ENCODE data around the gene AFF2.

AFF2 gene

DNA sequence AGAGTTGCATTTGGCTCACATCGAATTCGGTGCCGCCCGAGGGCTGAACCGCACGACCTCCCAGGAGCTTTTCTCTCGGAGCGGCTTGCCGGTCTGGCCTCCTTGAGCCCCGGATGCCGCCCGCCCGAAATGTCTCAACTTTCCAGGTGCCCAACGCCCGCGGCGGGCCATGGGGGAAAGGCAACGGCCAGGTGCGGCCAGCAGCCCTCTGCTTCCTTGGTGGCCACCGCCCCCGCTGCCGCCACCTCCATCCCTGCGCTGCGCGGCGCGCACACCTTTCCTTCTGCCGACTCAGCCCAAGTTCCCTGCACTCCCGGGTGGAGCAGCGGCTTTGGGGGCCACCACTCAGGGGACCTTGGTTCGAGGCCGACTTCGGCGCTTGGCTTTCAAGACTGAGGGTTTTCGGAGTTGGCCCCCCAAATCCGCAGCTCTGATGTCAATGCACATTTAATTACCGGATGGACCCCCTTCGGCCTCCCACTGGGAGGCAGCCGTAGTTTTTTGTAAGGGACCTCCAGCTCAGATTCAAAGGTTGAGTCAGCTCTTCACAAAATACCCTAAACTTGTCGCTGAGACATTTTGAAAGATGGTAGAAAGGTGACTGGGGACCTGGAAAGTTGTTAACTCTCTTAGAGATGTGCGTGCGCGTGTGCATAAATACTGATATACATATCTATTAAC, 1.1 kb downstream of the AFF2 start:
- H3K36me3 ChIP-seq (ENCODE audit: control insufficient read depth in 2 of 2, insufficient read depth in 2 of 2, low read length in 2 of 2), result no peaks in the 10 kb centered on the region
- peaks cover 7% of the 10 kb centered on the region for H3K4me1 ChIP-seq (ENCODE audit: control insufficient read depth, insufficient read depth, low read length)
- no peaks in the 10 kb centered on the region for H3K9me3 ChIP-seq (ENCODE audit: control insufficient read depth in 2 of 2, low read length in 2 of 2)
- H3K9ac ChIP-seq (ENCODE audit: low read length in 2 of 2), result no peak overlapping the region
- no peak overlapping the region for H3K27ac ChIP-seq (ENCODE audit: low read length)
- H3K27me3 ChIP-seq (ENCODE audit: control insufficient read depth in 1 of 2, insufficient read depth in 2 of 2, low read length in 2 of 2), result peaks cover 19 to 35% of the 10 kb centered on the region in 2 donors
- peak overlapping the region in 1 of 2 donors; percentile 60 for H3K4me3 ChIP-seq (ENCODE audit: low read length in 2 of 2)

DNA sequence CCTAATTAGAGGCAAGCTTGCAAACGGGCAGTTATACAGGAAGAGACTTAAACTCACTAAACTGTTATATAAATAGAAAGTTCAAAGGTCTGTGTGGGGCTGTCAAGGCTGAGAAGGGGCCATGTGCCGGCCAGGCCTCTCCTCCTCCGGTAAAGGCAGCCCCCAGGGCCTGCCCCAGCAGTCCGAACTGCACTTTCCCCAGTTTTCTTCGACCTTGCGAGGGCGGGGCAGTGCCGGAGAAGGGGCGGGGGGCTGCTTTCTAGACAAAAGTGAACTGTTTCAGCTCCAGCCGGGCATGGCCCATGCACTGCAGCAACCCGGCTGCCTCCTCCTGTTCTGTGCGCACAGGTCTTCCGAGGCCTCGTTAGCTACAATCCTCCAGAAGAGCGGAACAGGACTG, 4.1 kb downstream of the AFF2 start:
- Histone ChIP-seq H3K4me3 (ENCODE audit: low read length in 2 of 2) (no peak overlapping the region), H3K9ac (ENCODE audit: low read length in 2 of 2) (no peak overlapping the region), H3K4me1 (ENCODE audit: control insufficient read depth, insufficient read depth, low read length) (peaks cover 7% of the 10 kb centered on the region), H3K36me3 (ENCODE audit: control insufficient read depth in 2 of 2, insufficient read depth in 2 of 2, low read length in 2 of 2) (no peaks in the 10 kb centered on the region), H3K27me3 (ENCODE audit: control insufficient read depth in 1 of 2, insufficient read depth in 2 of 2, low read length in 2 of 2) (peaks cover 16 to 35% of the 10 kb centered on the region in 2 donors), H3K27ac (ENCODE audit: low read length) (no peak overlapping the region), H3K9me3 (ENCODE audit: control insufficient read depth in 2 of 2, low read length in 2 of 2) (no peaks in the 10 kb centered on the region)

- no peaks in the 10 kb centered on the region for H3K36me3 ChIP-seq (ENCODE audit: control insufficient read depth in 2 of 2, insufficient read depth in 2 of 2, low read length in 2 of 2)
- no peak overlapping the region for H3K4me3 ChIP-seq (ENCODE audit: low read length in 2 of 2)
- no peaks in the 10 kb centered on the region for H3K4me1 ChIP-seq (ENCODE audit: control insufficient read depth, insufficient read depth, low read length)
- no peak overlapping the region for H3K9ac ChIP-seq (ENCODE audit: low read length in 2 of 2)
- no peak overlapping the region for H3K27ac ChIP-seq (ENCODE audit: low read length)
- no peaks in the 10 kb centered on the region for H3K9me3 ChIP-seq (ENCODE audit: control insufficient read depth in 2 of 2, low read length in 2 of 2)
- peaks cover 8 to 16% of the 10 kb centered on the region in 2 donors for H3K27me3 ChIP-seq (ENCODE audit: control insufficient read depth in 1 of 2, insufficient read depth in 2 of 2, low read length in 2 of 2)
Measured at GRCh38 chrX:148507418-148507817, 7.0 kb downstream of the AFF2 start.

GRCh38 chrX:148512453-148512852, 12.0 kb downstream of the AFF2 start:
- Histone ChIP-seq H3K27me3 (ENCODE audit: control insufficient read depth in 1 of 2, insufficient read depth in 2 of 2, low read length in 2 of 2) (no peaks in the 10 kb centered on the region), H3K9me3 (ENCODE audit: control insufficient read depth in 2 of 2, low read length in 2 of 2) (no peaks in the 10 kb centered on the region), H3K27ac (ENCODE audit: low read length) (no peak overlapping the region), H3K9ac (ENCODE audit: low read length in 2 of 2) (no peak overlapping the region), H3K4me3 (ENCODE audit: low read length in 2 of 2) (no peak overlapping the region), H3K4me1 (ENCODE audit: control insufficient read depth, insufficient read depth, low read length) (no peaks in the 10 kb centered on the region), H3K36me3 (ENCODE audit: control insufficient read depth in 2 of 2, insufficient read depth in 2 of 2, low read length in 2 of 2) (no peaks in the 10 kb centered on the region)

- Histone ChIP-seq H3K4me3 (ENCODE audit: low read length in 2 of 2) (no peak overlapping the region), H3K4me1 (ENCODE audit: control insufficient read depth, insufficient read depth, low read length) (no peaks in the 10 kb centered on the region), H3K9me3 (ENCODE audit: control insufficient read depth in 2 of 2, low read length in 2 of 2) (no peaks in the 10 kb centered on the region), H3K27ac (ENCODE audit: low read length) (no peak overlapping the region), H3K9ac (ENCODE audit: low read length in 2 of 2) (no peak overlapping the region), H3K36me3 (ENCODE audit: control insufficient read depth in 2 of 2, insufficient read depth in 2 of 2, low read length in 2 of 2) (no peaks in the 10 kb centered on the region), H3K27me3 (ENCODE audit: control insufficient read depth in 1 of 2, insufficient read depth in 2 of 2, low read length in 2 of 2) (no peaks in the 10 kb centered on the region)
Measured at GRCh38 chrX:148513661-148514060, 13.2 kb downstream of the AFF2 start.

DNA sequence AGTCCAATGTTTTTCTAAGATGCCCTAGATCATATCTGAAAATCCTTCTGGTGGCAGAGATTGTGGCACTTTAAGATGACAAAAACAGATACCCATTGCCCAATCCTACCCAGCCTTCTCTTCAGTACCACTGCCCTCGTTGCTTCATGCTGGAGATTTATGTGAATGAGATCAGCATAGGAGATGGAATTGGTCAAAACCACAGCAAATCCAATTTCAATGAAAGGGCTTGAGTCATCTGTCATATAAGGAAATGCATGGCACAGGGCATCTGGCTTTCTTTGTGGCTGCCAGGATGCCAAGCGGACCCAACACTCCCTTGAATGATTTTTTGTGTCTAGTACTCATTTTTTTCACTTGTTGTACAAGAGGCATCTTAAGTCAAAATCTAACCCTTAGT, 16.8 kb downstream of the AFF2 start:
- Histone ChIP-seq H3K4me3 (ENCODE audit: low read length in 2 of 2) (no peak overlapping the region), H3K9ac (ENCODE audit: low read length in 2 of 2) (no peak overlapping the region), H3K9me3 (ENCODE audit: control insufficient read depth in 2 of 2, low read length in 2 of 2) (no peaks in the 10 kb centered on the region), H3K27me3 (ENCODE audit: control insufficient read depth in 1 of 2, insufficient read depth in 2 of 2, low read length in 2 of 2) (no peaks in the 10 kb centered on the region), H3K27ac (ENCODE audit: low read length) (no peak overlapping the region), H3K36me3 (ENCODE audit: control insufficient read depth in 2 of 2, insufficient read depth in 2 of 2, low read length in 2 of 2) (no peaks in the 10 kb centered on the region), H3K4me1 (ENCODE audit: control insufficient read depth, insufficient read depth, low read length) (no peaks in the 10 kb centered on the region)

DNA sequence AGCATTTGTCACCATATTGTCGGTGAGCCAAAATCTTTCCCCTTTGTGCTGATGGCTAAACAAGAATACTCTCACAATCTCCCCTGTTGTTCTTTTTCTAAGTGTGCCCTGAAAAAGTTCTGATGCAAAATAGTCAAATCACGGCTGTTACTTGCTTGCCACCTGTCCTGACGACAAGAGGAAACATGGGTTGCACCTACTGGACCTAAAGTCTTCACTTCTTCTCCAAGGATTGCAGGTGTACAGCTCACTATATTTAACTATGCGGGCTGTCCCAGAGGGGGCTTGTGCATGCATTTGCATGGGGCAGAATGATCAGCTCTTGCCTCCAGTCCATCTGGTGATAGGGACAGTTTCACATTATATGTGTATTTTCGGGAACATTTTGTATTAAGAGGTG, 21.6 kb downstream of the AFF2 start:
- Histone ChIP-seq H3K36me3 (ENCODE audit: control insufficient read depth in 2 of 2, insufficient read depth in 2 of 2, low read length in 2 of 2) (no peaks in the 10 kb centered on the region), H3K9me3 (ENCODE audit: control insufficient read depth in 2 of 2, low read length in 2 of 2) (no peaks in the 10 kb centered on the region), H3K27me3 (ENCODE audit: control insufficient read depth in 1 of 2, insufficient read depth in 2 of 2, low read length in 2 of 2) (peaks cover 0 to 6% of the 10 kb centered on the region in 2 donors), H3K4me1 (ENCODE audit: control insufficient read depth, insufficient read depth, low read length) (no peaks in the 10 kb centered on the region), H3K27ac (ENCODE audit: low read length) (no peak overlapping the region), H3K9ac (ENCODE audit: low read length in 2 of 2) (no peak overlapping the region), H3K4me3 (ENCODE audit: low read length in 2 of 2) (no peak overlapping the region)

DNA sequence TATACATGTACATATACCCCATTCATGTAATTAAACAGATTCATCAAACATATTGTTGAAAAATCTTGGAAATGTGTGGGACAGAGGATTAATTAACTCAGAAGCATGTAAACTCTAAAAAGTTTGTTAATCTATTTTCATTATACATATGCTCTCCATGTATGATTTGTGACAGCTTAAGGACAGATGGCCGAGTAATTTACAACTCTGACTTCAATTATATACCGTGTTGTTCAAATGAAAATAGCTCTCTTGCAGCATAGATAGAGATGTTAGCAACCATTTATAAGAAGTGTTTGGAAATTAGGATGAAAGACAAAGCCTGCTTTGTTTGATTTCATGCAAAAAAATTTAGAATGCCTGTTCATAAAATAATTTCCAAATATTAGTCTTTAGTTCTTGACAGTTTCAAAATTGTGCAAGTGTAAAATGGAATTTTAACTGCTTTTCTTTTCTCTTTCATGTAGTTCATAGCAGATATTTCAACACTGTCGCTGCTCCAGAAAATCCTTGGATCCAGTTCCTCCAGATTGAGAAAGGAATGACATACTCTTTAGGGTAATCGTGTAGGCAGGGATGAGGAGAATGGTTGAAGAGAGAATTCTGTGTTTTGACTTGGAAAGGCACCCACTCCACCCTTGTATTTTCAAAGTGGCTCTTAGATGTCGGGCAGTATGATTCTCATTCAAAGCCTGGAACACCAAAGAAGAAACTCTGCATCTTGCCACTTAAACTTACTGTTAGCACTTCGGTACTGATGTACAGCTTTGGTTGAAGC, 23.1 kb downstream of the AFF2 start:
- Histone ChIP-seq H3K27me3 (ENCODE audit: control insufficient read depth in 1 of 2, insufficient read depth in 2 of 2, low read length in 2 of 2) (peaks cover 0 to 6% of the 10 kb centered on the region in 2 donors), H3K4me1 (ENCODE audit: control insufficient read depth, insufficient read depth, low read length) (no peaks in the 10 kb centered on the region), H3K27ac (ENCODE audit: low read length) (no peak overlapping the region), H3K36me3 (ENCODE audit: control insufficient read depth in 2 of 2, insufficient read depth in 2 of 2, low read length in 2 of 2) (no peaks in the 10 kb centered on the region), H3K9me3 (ENCODE audit: control insufficient read depth in 2 of 2, low read length in 2 of 2) (no peaks in the 10 kb centered on the region), H3K9ac (ENCODE audit: low read length in 2 of 2) (no peak overlapping the region), H3K4me3 (ENCODE audit: low read length in 2 of 2) (no peak overlapping the region)

- no peaks in the 10 kb centered on the region for H3K27me3 ChIP-seq (ENCODE audit: control insufficient read depth in 1 of 2, insufficient read depth in 2 of 2, low read length in 2 of 2)
- no peak overlapping the region for H3K4me3 ChIP-seq (ENCODE audit: low read length in 2 of 2)
- H3K4me1 ChIP-seq (ENCODE audit: control insufficient read depth, insufficient read depth, low read length), result no peaks in the 10 kb centered on the region
- no peaks in the 10 kb centered on the region for H3K9me3 ChIP-seq (ENCODE audit: control insufficient read depth in 2 of 2, low read length in 2 of 2)
- H3K9ac ChIP-seq (ENCODE audit: low read length in 2 of 2), result no peak overlapping the region
- no peaks in the 10 kb centered on the region for H3K36me3 ChIP-seq (ENCODE audit: control insufficient read depth in 2 of 2, insufficient read depth in 2 of 2, low read length in 2 of 2)
- no peak overlapping the region for H3K27ac ChIP-seq (ENCODE audit: low read length)
Measured at GRCh38 chrX:148530464-148531077, 30.2 kb downstream of the AFF2 start.

GRCh38 chrX:148534291-148534690, 33.9 kb downstream of the AFF2 start:
- Histone ChIP-seq H3K9me3 (ENCODE audit: control insufficient read depth in 2 of 2, low read length in 2 of 2) (no peaks in the 10 kb centered on the region), H3K9ac (ENCODE audit: low read length in 2 of 2) (no peak overlapping the region)

DNA sequence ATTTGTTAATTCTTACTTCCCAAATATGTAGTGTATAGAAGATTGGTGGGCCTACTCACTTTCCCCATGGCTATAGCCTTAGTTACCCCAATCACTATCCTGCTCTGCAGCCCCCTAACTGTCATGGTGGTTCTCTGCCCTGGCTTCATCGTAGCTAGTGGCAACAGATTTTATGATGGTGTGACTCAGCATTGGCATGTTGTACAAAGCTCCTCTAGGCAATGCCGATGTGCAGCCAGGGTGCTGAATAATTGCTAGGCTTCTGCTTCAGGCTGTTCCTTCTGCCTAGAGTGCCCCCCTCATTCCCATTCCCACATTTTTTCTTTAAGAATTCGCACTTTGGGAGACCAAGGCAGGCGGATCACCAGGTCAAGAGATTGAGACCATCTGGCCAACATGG, 35.2 kb downstream of the AFF2 start:
- no peaks in the 10 kb centered on the region for H3K9me3 ChIP-seq (ENCODE audit: control insufficient read depth in 2 of 2, low read length in 2 of 2)
- H3K9ac ChIP-seq (ENCODE audit: low read length in 2 of 2), result no peak overlapping the region
- H3K4me3 ChIP-seq (ENCODE audit: low read length in 2 of 2), result no peak overlapping the region
- H3K27me3 ChIP-seq (ENCODE audit: control insufficient read depth in 1 of 2, insufficient read depth in 2 of 2, low read length in 2 of 2), result no peaks in the 10 kb centered on the region
- no peaks in the 10 kb centered on the region for H3K36me3 ChIP-seq (ENCODE audit: control insufficient read depth in 2 of 2, insufficient read depth in 2 of 2, low read length in 2 of 2)
- H3K4me1 ChIP-seq (ENCODE audit: control insufficient read depth, insufficient read depth, low read length), result no peaks in the 10 kb centered on the region
- H3K27ac ChIP-seq (ENCODE audit: low read length), result no peak overlapping the region

More at GRCh38 chrX:148534291-148534690, 33.9 kb downstream of the AFF2 start:
- H3K27me3 ChIP-seq (ENCODE audit: control insufficient read depth in 1 of 2, insufficient read depth in 2 of 2, low read length in 2 of 2), result no peaks in the 10 kb centered on the region
- H3K4me3 ChIP-seq (ENCODE audit: low read length in 2 of 2), result no peak overlapping the region
- H3K27ac ChIP-seq (ENCODE audit: low read length), result no peak overlapping the region
- no peaks in the 10 kb centered on the region for H3K4me1 ChIP-seq (ENCODE audit: control insufficient read depth, insufficient read depth, low read length)
- no peaks in the 10 kb centered on the region for H3K36me3 ChIP-seq (ENCODE audit: control insufficient read depth in 2 of 2, insufficient read depth in 2 of 2, low read length in 2 of 2)
